CD14-positive monocyte (primary cell): ENCODE measurements around the gene MTX2. TPM values are rescaled to one million over a fixed set of nuclear protein-coding genes. Genes with fewer than 3 reads are reported as not detected.

ENCODE experiments used
- DNase-seq, 3 donors: peaks; one replicate each; pipeline ENCODE4 v3.0.0-alpha.2; 2011 to 2022
- H2AFZ ChIP-seq: 2 replicates; pipeline ENCODE4 v1.6.0; 2012; ENCODE audit warnings: mild to moderate bottlenecking, low read depth, low read length, inconsistent platforms; ENCODE audit not compliant: insufficient read depth, poor library complexity, severe bottlenecking
- H3K27ac ChIP-seq, 2 donors: 1 replicate in 1 of 2; 2 replicates in 1 of 2; pipeline ENCODE4 v1.5.1; 2012 to 2013; ENCODE audit warnings: low read length in 2 of 2, control low read depth in 1 of 2, inconsistent platforms in 1 of 2, low read depth in 1 of 2, mild to moderate bottlenecking in 1 of 2
- H3K27me3 ChIP-seq, 2 donors: one replicate each; pipeline versions ENCODE4 v1.6.0 to v1.6.1; 2011 to 2013; ENCODE audit warnings: low read length in 2 of 2; ENCODE audit not compliant: control insufficient read depth in 2 of 2, insufficient read depth in 2 of 2
- H3K36me3 ChIP-seq, 2 donors: replicated peaks in 1 of 2; 1 replicate in 1 of 2; 2 replicates in 1 of 2; pipeline versions ENCODE4 v1.5.1 to v1.6.1; 2012 to 2013; ENCODE audit warnings: low read length in 2 of 2, control low read depth in 1 of 2, inconsistent platforms in 1 of 2, mild to moderate bottlenecking in 1 of 2; ENCODE audit not compliant: insufficient read depth in 2 of 2, control insufficient read depth in 1 of 2
- H3K4me1 ChIP-seq, 2 donors: 1 replicate in 1 of 2; 2 replicates in 1 of 2; pipeline versions ENCODE4 v1.5.1 to v1.6.1; 2012 to 2013; ENCODE audit warnings: low read length in 2 of 2, control low read depth in 1 of 2, inconsistent platforms in 1 of 2, mild to moderate bottlenecking in 1 of 2, moderate library complexity in 1 of 2; ENCODE audit not compliant: insufficient read depth in 2 of 2, control insufficient read depth in 1 of 2
- H3K4me2 ChIP-seq: replicated peaks from 2 replicates; pipeline ENCODE3; 2012; ENCODE audit warnings: low read length, moderate library complexity, mild to moderate bottlenecking; ENCODE audit not compliant: poor library complexity, severe bottlenecking; ENCODE audit errors: extremely low read depth
- H3K4me3 ChIP-seq, 3 experiments: fragments of 200-600 bp in 1 of 3; sonication (generic) in 1 of 3; replicated peaks in 1 of 3; 1 replicate in 2 of 3; 2 replicates in 1 of 3; pipeline ENCODE4 v1.5.1; 2011 to 2013; ENCODE audit warnings: low read length in 3 of 3, mild to moderate bottlenecking in 3 of 3, control low read depth in 2 of 3, low read depth in 2 of 3, inconsistent platforms in 1 of 3, moderate library complexity in 1 of 3
- H3K79me2 ChIP-seq: 2 replicates; pipeline ENCODE4 v1.6.0; 2012; ENCODE audit warnings: mild to moderate bottlenecking, control low read depth, inconsistent platforms, low read length, moderate library complexity; ENCODE audit not compliant: insufficient read depth
- H3K9ac ChIP-seq: 2 replicates; pipeline ENCODE4 v1.6.0; 2017; ENCODE audit warnings: low read length, mild to moderate bottlenecking; ENCODE audit not compliant: insufficient read depth, poor library complexity, severe bottlenecking
- H3K9me3 ChIP-seq, 2 donors: replicated peaks in 1 of 2; 1 replicate in 1 of 2; 2 replicates in 1 of 2; pipeline versions ENCODE4 v1.5.1 to v1.6.1; 2012 to 2013; ENCODE audit warnings: low read length in 2 of 2, control low read depth in 1 of 2; ENCODE audit not compliant: control insufficient read depth in 1 of 2, insufficient read depth in 1 of 2
- H4K20me1 ChIP-seq: 2 replicates; pipeline ENCODE4 v1.6.0; 2012; ENCODE audit warnings: mild to moderate bottlenecking, low read length, control low read depth, moderate library complexity; ENCODE audit not compliant: insufficient read depth
- H3K27ac Mint-ChIP-seq, 7 donors: one replicate each; pipeline ENCODE4 v1.8.0; 2020; ENCODE audit warnings: mild to moderate bottlenecking in 7 of 7, mixed read lengths in 7 of 7, moderate library complexity in 6 of 7, inconsistent platforms in 2 of 7
- H3K27me3 Mint-ChIP-seq, 3 donors: one replicate each; pipeline ENCODE4 v1.8.0; 2021 to 2022; ENCODE audit warnings: low read depth in 3 of 3, mild to moderate bottlenecking in 3 of 3, mixed read lengths in 3 of 3, moderate library complexity in 3 of 3, inconsistent platforms in 1 of 3
- H3K36me3 Mint-ChIP-seq, 2 donors: one replicate each; pipeline ENCODE4 v1.8.0; 2020; ENCODE audit warnings: mixed read lengths in 2 of 2, inconsistent platforms in 1 of 2, mild to moderate bottlenecking in 1 of 2
- H3K4me1 Mint-ChIP-seq: one replicate; pipeline ENCODE4 v1.8.0; 2020; ENCODE audit warnings: mild to moderate bottlenecking, mixed read lengths
- H3K4me3 Mint-ChIP-seq, 2 donors: one replicate each; pipeline ENCODE4 v1.8.0; 2020; ENCODE audit warnings: mild to moderate bottlenecking in 2 of 2, mixed read lengths in 2 of 2, moderate library complexity in 1 of 2
- H3K9me3 Mint-ChIP-seq, 7 donors: one replicate each; pipeline ENCODE4 v1.8.0; 2020 to 2022; ENCODE audit warnings: mixed read lengths in 7 of 7, mild to moderate bottlenecking in 6 of 7, moderate library complexity in 6 of 7, inconsistent platforms in 2 of 7
- WGBS: methylation state at CpG from one replicate; pipeline ENCODE4 v1.1.5; 2013; ENCODE audit warnings: missing lambda C conversion rate; ENCODE audit not compliant: insufficient coverage; 5-methylcytosine and 5-hydroxymethylcytosine counted together
- intact Hi-C, 2 donors: fragments of 100-400 bp; cut with micrococcal nuclease; formaldehyde crosslinking; loops; one replicate each; pipeline versions ENCODE4 v1.15.0 to v1.15.1; 2023
- polyA plus RNA-seq, 3 donors: library from polyadenylated mRNA; depleted of rRNA in 1 of 3; unstranded in 2 of 3; stranded (reverse) in 1 of 3; fragments of 300-500 nt in 2 of 3; fragments of >200 nt in 1 of 3; fragmentation: Illumina TruSeq in 2 of 3; gene quantifications; 1 replicate in 2 of 3; 2 replicates in 1 of 3; pipeline ENCODE4 v1.2.3, GENCODE V29; 2012 to 2021
- TF ChIP-seq, protein P1 (sequence below): fragments of 200-600 bp; IDR thresholded peaks from one replicate; pipeline ENCODE4 v1.8.0; 2022; ENCODE audit warnings: antibody characterized with exemption, mild to moderate bottlenecking

MTX2 gene
- polyA plus RNA-seq, 3 donors = 7.6 to 9.8 (median 7.6) TPM

DNA sequence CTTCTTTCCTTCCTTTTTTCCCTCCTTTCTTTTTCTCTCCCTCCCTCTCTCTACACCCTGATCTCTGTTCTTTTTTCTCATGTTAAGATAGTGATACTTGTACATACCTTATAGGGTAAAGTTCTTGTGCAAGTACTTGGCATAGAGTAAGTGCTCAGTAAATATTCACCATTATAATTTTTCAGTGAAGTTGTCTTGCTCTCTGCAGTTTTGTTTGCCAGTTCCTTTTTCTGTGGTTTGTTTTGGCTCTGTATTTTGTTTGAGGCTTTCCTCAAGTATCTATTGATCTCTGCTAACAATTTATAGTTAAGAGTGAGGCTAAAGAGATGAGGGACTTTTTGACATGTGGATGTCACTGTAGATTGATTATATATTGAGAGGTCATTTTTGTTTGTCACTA lies 48.0 kb downstream of the MTX2 start:
- intact Hi-C loops = no loop called here
- H3K27ac Mint-ChIP-seq = peak overlapping the region in 1 of 7 donors; percentile 58
- Histone ChIP-seq H2AFZ (no peak overlapping the region), H3K36me3 (peaks cover 0 to 2% of the 10 kb centered on the region in 2 donors), H3K9me3 (no peaks in the 10 kb centered on the region), H3K79me2 (no peaks in the 10 kb centered on the region), H4K20me1 (no peaks in the 10 kb centered on the region), H3K4me2 (no peak overlapping the region), H3K27me3 (no peaks in the 10 kb centered on the region), H3K27ac (no peak overlapping the region), H3K4me3 (no peak overlapping the region), H3K4me1 (no peaks in the 10 kb centered on the region), H3K9ac (no peak overlapping the region)
- peaks cover 7 to 10% of the 10 kb centered on the region in 2 donors for H3K36me3 Mint-ChIP-seq
- peaks cover 0 to 2% (median 0%) of the 10 kb centered on the region in 3 donors for H3K27me3 Mint-ChIP-seq
- TF ChIP-seq, protein P1, sequence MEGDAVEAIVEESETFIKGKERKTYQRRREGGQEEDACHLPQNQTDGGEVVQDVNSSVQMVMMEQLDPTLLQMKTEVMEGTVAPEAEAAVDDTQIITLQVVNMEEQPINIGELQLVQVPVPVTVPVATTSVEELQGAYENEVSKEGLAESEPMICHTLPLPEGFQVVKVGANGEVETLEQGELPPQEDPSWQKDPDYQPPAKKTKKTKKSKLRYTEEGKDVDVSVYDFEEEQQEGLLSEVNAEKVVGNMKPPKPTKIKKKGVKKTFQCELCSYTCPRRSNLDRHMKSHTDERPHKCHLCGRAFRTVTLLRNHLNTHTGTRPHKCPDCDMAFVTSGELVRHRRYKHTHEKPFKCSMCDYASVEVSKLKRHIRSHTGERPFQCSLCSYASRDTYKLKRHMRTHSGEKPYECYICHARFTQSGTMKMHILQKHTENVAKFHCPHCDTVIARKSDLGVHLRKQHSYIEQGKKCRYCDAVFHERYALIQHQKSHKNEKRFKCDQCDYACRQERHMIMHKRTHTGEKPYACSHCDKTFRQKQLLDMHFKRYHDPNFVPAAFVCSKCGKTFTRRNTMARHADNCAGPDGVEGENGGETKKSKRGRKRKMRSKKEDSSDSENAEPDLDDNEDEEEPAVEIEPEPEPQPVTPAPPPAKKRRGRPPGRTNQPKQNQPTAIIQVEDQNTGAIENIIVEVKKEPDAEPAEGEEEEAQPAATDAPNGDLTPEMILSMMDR = no peak
- H3K4me1 Mint-ChIP-seq = no peaks in the 10 kb centered on the region
- no peak for DNase-seq
- no peaks in the 10 kb centered on the region for H3K9me3 Mint-ChIP-seq
- no peak overlapping the region for H3K4me3 Mint-ChIP-seq

DNA sequence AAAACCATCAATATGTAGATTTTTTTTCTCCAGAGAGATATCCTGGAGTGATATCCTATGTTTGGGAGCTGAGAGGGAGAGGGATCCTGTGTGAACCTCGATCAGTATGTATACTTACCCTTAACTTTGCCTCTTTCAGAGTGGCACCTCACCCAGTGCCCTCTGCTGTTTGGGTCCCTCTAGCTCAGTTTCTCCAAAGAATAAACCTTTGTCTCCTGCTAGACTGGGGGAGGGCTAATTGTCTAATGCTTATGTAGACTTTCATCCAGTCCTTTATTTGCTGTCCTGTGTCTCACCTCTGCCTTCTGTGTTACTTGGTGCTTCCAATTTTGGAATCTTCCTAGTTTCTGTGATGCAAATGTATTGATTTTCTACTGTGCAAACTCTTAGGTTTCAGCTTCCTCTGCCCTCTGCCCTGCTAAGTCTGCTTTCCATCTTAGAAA lies 48.4 kb downstream of the MTX2 start:
- Histone ChIP-seq H3K4me3 (no peak overlapping the region), H4K20me1 (no peaks in the 10 kb centered on the region), H3K27ac (no peak overlapping the region), H2AFZ (no peak overlapping the region), H3K4me1 (no peaks in the 10 kb centered on the region), H3K9ac (no peak overlapping the region), H3K27me3 (no peaks in the 10 kb centered on the region), H3K36me3 (peaks cover 0 to 2% of the 10 kb centered on the region in 2 donors), H3K79me2 (no peaks in the 10 kb centered on the region), H3K9me3 (no peaks in the 10 kb centered on the region), H3K4me2 (no peak overlapping the region)
- Mint-ChIP-seq H3K27ac (no peak overlapping the region), H3K4me3 (no peak overlapping the region), H3K27me3 (peaks cover 0 to 2% (median 0%) of the 10 kb centered on the region in 3 donors), H3K9me3 (no peaks in the 10 kb centered on the region), H3K36me3 (peaks cover 7 to 10% of the 10 kb centered on the region in 2 donors), H3K4me1 (no peaks in the 10 kb centered on the region)
- DNase-seq = no peak
- no CpG with 5 or more reads among the region's 1 CpG for WGBS
- intact Hi-C loops = no loop called here
- TF ChIP-seq, protein P1 = no peak
